Posterior vena cava (tissue), 2 donors: Measurements from ENCODE around the gene TRIM56. TPM values are rescaled to one million over a fixed set of nuclear protein-coding genes. Genes with fewer than 3 reads are reported as not detected.
"Not testable (repeated sequence)": the region's sequence is repeated elsewhere in the genome, so short reads cannot be mapped to it uniquely, and the experiment has no call there.

Source experiments
- DNase-seq: peaks from one replicate; pipeline ENCODE4 v3.0.0-alpha.2; 2020; ENCODE audit warnings: low spot score
- intact Hi-C, 2 donors: fragments of 100-400 bp; cut with DNase I; formaldehyde crosslinking; loops; one replicate each; pipeline versions ENCODE4 v1.14.1 to v1.14.2; 2022 to 2023
- total RNA-seq, 2 donors: library from RNA; stranded (reverse); fragmentation: NEBNext Ultra II Directional; extraction: Animal tissue kit (Norgen Biotek cat#: 25700); gene quantifications; one replicate each; pipeline ENCODE4 v1.2.1, GENCODE V29; 2021
- donor health status: DM: yes; HTN: yes; CAD: no.
- donor health status: DM: yes; HTN: yes; CAD: no.

TRIM56 gene
- total RNA-seq, 2 donors from 2014 or later: 33.0 to 38.2 TPM

GRCh38 chr7:101087334-101088068, 2.2 kb downstream of the TRIM56 start:
- intact Hi-C loops: loop anchor here in 1 of 2 donors (5.0 to 10.0 kb wide), 2 partner anchors 50 to 107 kb away; no protein-coding TSS in a partner anchor
- DNase-seq: no peak

- no peak for DNase-seq
- intact Hi-C loops: loop anchor here in 1 of 2 donors (5.0 to 10.0 kb wide), 2 partner anchors 49 to 107 kb away; no protein-coding TSS in a partner anchor
Observed at GRCh38 chr7:101088069-101088425, 2.8 kb downstream of the TRIM56 start.

DNA sequence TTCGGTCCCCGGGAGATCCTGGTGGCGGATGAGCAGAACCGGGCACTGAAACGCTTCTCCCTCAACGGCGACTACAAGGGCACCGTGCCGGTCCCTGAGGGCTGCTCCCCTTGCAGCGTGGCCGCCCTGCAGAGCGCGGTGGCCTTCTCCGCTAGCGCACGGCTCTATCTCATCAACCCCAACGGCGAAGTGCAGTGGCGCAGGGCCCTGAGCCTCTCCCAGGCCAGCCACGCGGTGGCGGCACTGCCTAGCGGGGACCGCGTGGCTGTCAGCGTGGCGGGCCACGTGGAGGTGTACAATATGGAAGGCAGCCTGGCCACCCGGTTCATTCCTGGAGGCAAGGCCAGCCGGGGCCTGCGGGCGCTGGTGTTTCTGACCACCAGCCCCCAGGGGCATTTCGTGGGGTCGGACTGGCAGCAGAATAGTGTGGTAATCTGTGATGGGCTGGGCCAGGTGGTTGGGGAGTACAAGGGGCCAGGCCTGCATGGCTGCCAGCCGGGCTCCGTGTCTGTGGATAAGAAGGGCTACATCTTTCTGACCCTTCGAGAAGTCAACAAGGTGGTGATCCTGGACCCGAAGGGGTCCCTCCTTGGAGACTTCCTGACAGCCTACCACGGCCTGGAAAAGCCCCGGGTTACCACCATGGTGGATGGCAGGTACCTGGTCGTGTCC, 3.7 kb downstream of the TRIM56 start:
- intact Hi-C loops: loop anchor here in 1 of 2 donors (5.0 to 10.0 kb wide), 2 partner anchors 48 to 106 kb away; no protein-coding TSS in a partner anchor
- DNase-seq: no peak

- intact Hi-C loops: loop anchor here in 1 of 2 donors (5.0 to 10.0 kb wide), 2 partner anchors 47 to 105 kb away; no protein-coding TSS in a partner anchor
- DNase-seq: no peak
Observed at GRCh38 chr7:101089876-101090275, 4.6 kb downstream of the TRIM56 start.

DNA sequence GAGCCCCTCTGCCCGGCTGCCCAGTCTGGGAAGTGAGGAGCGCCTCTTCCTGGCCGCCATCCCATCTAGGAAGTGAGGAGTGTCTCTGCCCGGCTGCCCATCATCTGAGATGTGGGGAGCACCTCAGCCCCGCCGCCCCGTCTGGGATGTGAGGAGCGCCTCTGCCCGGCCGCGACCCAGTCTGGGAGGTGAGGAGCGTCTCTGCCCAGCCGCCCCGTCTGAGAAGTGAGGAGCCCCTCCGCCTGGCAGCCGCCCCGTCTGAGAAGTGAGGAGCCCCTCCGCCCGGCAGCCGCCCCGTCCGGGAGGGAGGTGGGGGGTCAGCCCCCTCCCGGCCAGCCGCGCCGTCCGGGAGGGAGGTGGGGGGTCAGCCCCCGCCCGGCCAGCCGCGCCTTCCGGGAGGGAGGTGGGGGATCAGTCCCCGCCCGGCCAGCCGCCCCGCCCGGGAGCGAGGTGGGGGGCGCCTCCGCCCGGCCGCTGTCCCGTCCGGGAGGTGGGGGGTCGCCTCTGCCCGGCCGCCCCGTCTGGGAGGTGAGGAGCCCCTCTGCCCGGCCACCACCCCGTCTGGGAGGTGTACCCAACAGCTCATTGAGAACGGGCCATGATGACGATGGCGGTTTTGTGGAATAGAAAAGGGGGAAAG, 7.1 kb downstream of the TRIM56 start:
- DNase-seq, intact Hi-C loops: not testable (repeated sequence)

DNA sequence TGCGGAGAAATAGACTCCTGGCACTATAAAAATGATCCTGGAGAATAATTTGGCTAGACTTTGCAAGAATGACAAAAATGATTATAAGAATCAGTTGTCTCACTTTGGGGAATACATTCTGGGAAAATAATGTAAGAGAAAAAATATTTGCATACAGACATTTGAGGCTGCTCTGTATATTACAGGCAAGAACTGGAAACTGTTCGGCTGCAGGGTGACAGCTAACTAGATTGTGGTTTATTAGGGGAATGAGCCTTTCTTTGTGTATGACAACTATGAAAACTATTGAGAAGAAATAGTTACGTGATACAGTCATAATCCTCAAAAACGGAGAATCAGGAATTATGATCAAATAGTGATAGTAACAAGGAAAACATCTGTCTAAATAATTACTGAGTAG, 8.6 kb downstream of the TRIM56 start:
- no peak for DNase-seq
- intact Hi-C loops: no loop called here

GRCh38 chr7:101094376-101094775, 9.1 kb downstream of the TRIM56 start:
- DNase-seq: no peak
- intact Hi-C loops: no loop called here

DNA sequence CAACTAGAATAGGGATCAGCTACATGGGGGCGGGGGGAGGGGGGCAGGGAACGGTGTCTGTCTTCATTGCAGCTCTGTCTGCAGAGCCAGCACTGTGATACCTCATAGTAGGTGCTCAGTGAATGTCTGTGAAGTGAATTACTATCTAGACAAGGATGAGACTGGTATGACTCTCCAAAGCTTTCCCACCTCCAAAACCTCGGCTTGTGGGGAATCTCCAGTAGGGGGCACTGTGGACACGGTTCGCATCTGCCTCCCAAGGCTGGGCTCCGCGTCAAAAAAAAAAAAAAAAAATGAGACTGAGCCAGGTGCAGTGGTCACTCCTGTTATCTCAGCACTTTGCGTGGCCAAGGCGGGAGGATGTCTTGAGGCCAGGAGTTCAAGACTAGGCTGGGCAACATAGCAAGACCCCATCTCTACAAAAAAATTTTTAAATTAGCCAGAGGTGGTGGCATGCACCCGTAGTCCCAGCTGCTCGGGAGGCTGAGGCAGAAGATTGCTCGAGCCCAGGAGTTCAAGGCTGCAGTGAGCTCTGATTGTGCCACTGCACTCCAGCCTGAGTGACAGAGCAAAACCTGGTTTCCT, 9.6 kb downstream of the TRIM56 start:
- no peak for DNase-seq
- intact Hi-C loops: loop anchor here (5.0 kb wide), 1 partner anchor 37 kb away; no protein-coding TSS in a partner anchor

- intact Hi-C loops: loop anchor here (5.0 kb wide), 1 partner anchor 36 kb away; no protein-coding TSS in a partner anchor
- DNase-seq: no peak
Observed at GRCh38 chr7:101096331-101096956, 11.2 kb downstream of the TRIM56 start.

DNA sequence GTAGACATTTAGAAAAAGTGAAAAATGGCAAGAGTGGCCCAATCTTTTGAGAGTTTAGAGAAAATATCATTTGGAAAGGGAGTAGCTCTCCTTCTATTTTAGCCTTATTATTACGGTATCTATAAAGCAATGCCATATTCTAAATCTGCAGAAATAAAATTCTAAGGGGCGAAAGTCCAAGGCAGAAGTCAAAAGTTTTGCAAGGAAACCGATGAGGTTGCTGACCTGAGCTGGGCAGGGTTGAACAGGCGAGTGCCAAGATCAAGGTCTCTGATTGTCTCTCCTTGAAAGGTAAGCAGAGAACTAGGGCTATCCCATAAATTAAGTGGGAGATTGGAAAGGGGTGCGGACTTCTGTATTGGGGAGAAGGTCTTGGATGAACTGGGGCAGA, 11.7 kb downstream of the TRIM56 start:
- intact Hi-C loops: loop anchor here (5.0 kb wide), 1 partner anchor 35 kb away; no protein-coding TSS in a partner anchor
- no peak for DNase-seq

DNA sequence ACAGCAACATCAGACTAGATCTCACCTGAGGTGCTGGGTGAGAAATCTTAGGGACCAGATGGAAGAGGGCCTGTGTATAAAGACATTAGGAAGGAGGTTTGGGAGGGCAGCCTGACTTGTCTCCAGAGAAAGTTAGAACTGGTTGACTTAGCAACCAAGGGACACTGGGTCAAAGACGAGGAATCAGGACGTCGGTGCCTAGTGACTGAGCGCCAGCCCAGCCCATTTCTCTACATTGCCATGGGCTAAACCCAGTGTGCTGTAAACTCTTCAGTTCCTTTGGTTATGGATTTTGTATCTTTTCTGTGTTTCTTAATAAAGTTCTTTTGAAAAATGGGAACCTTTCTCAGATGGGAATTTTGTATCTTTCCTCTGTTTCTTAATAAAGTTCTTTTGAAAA, 12.3 kb downstream of the TRIM56 start:
- intact Hi-C loops: loop anchor here (5.0 kb wide), 1 partner anchor 35 kb away; no protein-coding TSS in a partner anchor
- DNase-seq: no peak

GRCh38 chr7:101099969-101100781, 14.9 kb downstream of the TRIM56 start:
- intact Hi-C loops: loop anchor here (5.0 kb wide), 1 partner anchor 32 kb away; no protein-coding TSS in a partner anchor
- peak; percentile 99 for DNase-seq

DNA sequence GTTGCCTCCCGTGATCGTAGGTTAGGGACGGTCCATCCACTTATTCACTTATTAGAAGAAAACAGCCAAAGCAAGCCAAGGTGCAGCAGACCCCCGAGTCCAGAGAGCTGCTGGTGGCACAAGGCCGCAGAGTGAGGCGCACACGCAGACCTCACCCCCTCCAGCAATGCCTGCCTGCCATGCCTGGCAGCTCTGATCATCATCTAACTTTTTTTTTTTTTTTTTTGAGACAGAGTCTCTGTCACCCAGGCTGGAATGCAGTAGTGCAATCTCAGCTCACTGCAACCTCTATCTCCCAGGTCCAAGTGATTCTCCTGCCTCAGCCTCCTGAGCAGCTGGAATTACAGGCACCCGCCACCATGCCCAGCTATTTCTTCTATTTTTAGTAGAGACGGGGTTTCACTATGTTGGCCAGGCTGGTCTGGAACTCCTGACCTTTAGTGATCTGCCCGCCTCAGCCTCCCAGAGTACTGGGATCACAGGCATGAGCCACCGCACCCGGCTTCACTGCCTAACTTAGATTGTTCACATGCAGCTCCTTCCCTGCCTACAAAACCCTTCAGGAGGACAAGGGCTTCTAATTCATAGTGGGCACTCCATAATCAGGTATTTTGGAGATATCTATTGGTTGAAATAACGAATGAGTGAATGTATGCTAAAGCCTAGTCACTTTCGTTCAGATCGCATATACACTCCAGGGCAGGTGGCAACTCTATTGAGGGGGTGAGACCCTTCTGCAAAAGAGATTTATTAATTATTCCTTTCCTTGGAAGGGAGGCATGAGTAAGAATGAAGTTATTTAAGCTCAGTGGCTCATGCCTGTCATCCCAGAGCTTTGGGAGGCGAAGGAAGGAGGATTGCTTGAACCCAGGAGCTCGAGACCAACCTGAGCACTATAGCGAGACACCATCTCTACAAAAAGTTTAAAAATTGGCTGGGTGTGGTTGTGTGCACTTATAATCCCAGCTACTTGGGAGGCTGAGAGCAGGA, 15.9 kb downstream of the TRIM56 start:
- no peak for DNase-seq
- intact Hi-C loops: no loop called here

- intact Hi-C loops: no loop called here
- DNase-seq: no peak
Observed at GRCh38 chr7:101102026-101102425, 16.7 kb downstream of the TRIM56 start.

GRCh38 chr7:101103701-101104100, 18.4 kb downstream of the TRIM56 start:
- DNase-seq, intact Hi-C loops: not testable (repeated sequence)

- no peak for DNase-seq
- intact Hi-C loops: no loop called here
Observed at GRCh38 chr7:101104193-101104713, 19.0 kb downstream of the TRIM56 start.

DNA sequence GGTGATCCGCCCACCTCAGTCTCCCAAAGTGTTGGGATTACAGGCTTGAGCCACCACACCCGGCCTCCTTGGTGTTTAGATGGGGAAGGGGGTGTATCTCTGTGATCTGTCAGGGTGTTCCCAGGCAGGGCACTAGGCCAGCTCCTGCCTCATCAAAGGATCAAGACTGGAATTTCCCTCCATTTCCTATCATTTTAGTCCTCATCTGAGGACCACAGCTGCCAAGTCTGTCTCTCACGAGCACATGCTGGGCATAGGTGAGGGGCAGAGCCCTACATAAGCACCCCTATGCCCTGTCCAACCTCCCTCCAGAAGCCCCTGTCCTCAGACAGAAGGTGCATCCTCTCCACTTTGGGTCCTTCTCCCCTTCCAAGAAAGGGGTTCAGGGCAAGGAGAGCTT, 19.5 kb downstream of the TRIM56 start:
- intact Hi-C loops: no loop called here

More for the DNA sequence above, 19.5 kb downstream of the TRIM56 start:
- no peak for DNase-seq
